ENCODE data around the gene ABCC5.
"Not testable (repeated sequence)": the region's sequence is repeated elsewhere in the genome, so short reads cannot be mapped to it uniquely, and the experiment has no call there.

The ABCC5 gene

GRCh38 chr3:183897606-183898005 is 120.1 kb downstream of the ABCC5 start:
- in situ Hi-C loops (cut with MboI; ENCODE audit: low sequenced_read_pairs) = loop anchor here (10.0 kb wide), 1 partner anchor 387 kb away; no protein-coding TSS in a partner anchor

GRCh38 chr3:183896610-183897009 is 121.1 kb downstream of the ABCC5 start:
- in situ Hi-C loops (cut with MboI; ENCODE audit: low sequenced_read_pairs) = loop anchor here (10.0 kb wide), 1 partner anchor 388 kb away; no protein-coding TSS in a partner anchor

DNA sequence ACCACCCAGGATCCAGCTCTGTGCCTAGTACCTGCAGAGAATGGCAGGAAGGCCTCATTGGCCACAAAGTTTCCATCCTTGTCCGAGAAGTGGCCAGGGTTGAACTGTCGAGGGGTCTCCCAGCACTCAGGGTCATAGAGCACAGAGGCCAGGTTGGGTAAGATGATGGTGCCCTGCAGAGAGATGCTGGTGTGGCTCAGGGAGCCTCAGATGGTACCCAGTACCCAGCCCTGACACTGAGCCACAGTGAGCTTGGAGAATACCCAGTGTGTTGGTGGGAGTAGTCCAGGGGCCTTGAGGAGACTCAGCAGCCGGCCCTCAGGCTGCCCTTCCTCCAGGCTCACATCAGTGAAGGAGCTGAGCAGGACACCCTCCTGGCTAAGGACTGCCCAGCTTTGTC is 121.5 kb downstream of the ABCC5 start:
- in situ Hi-C loops (cut with MboI; ENCODE audit: low sequenced_read_pairs) = loop anchor here (10.0 kb wide), 1 partner anchor 389 kb away; no protein-coding TSS in a partner anchor

- in situ Hi-C loops (cut with MboI; ENCODE audit: low sequenced_read_pairs) = loop anchor here (10.0 kb wide), 1 partner anchor 389 kb away; no protein-coding TSS in a partner anchor
Measured at GRCh38 chr3:183895774-183896173, 121.9 kb downstream of the ABCC5 start.

DNA sequence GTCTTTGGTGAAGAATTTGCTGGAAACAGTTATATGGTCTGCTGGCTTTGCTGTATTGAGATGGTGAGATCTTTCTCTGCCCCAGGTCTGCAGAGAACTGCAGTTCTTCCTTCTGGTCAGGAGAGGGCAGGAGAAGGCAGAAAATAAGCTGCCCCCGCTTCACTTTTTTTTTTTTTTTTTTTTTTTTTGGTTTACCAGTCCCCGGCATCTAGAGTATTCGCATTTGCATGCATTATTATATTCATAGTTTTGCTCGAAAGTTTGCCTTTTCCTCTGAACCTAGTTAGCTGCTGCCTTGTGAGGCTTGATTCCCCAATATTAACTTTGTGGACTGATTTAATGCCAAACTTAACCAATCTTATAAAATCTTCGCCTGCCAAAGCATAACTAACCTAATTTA is 122.4 kb downstream of the ABCC5 start:
- in situ Hi-C loops (cut with MboI; ENCODE audit: low sequenced_read_pairs) = loop anchor here (10.0 kb wide), 1 partner anchor 390 kb away; no protein-coding TSS in a partner anchor

- in situ Hi-C loops (cut with MboI; ENCODE audit: low sequenced_read_pairs) = loop anchor here (10.0 kb wide), 1 partner anchor 392 kb away; no protein-coding TSS in a partner anchor
Measured at GRCh38 chr3:183892610-183893214, 125.0 kb downstream of the ABCC5 start.

DNA sequence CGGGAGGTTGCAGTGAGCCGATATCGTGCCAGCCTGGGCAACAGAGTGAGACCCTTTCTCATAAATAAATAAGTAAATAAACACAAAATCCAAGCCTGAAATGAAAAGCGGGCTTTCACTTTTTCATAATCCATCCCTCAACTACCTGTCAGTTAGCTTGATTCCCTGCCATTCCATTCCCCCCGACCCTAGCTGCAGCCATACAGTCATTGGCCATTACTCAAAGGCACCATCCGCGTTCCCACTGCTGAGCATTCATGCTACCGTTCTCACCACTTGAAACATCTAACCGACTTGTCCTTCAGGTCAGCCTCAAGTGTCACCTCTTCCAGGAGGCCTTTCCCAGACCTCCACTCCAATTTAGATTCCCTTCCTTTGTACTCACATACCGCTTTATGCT is 131.9 kb downstream of the ABCC5 start:
- in situ Hi-C loops (cut with MboI; ENCODE audit: low sequenced_read_pairs) = no loop called here

- in situ Hi-C loops (cut with MboI; ENCODE audit: low sequenced_read_pairs) = no loop called here
Measured at GRCh38 chr3:183884427-183885296, 133.0 kb downstream of the ABCC5 start, which contains the start of gene PARL. PARL (minus strand) TSS chr3:183884880; CDS start chr3:183884846, 34 bp downstream.

GRCh38 chr3:183884097-183884426 is 133.6 kb downstream of the ABCC5 start:
- in situ Hi-C loops (cut with MboI; ENCODE audit: low sequenced_read_pairs) = no loop called here

DNA sequence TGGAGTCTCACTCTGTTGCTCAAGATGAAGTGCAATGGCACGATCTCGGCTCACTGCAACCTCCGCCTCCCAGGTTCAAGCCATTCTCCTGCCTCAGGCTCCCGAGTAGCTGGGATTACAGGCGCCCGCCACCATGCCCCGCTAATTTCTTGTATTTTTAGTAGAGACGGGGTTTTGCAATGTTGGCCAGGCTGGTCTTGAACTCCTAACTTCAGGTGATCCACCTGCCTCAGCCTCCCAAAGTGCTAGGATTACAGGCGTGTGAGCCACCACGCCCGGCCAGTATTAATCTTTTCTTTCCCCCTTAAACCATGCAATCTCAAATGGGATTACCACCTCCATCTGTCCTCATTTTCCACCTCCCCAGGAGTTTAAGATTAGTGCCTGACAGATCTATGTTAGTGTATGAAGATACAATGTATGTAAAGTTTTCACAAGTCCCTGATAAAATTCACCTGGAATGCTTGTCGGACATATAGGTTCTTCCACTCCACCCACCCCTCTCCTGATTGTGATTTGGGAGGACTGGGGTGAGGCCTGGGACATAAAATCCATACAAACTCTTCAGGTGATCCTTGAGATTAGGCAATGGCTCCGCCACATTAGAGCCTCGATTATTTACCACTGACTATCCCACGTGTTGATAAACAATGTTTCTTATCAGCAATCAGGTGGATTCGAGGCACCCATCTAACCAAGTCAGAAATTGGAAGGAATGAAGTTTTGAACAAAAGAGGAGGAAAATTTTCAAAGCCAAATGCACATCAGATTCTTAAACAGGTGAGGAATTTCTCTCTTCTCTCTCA is 134.2 kb downstream of the ABCC5 start:
- in situ Hi-C loops (cut with MboI; ENCODE audit: low sequenced_read_pairs) = no loop called here

GRCh38 chr3:183880121-183880520 is 137.6 kb downstream of the ABCC5 start:
- in situ Hi-C loops (cut with MboI; ENCODE audit: low sequenced_read_pairs) = no loop called here

DNA sequence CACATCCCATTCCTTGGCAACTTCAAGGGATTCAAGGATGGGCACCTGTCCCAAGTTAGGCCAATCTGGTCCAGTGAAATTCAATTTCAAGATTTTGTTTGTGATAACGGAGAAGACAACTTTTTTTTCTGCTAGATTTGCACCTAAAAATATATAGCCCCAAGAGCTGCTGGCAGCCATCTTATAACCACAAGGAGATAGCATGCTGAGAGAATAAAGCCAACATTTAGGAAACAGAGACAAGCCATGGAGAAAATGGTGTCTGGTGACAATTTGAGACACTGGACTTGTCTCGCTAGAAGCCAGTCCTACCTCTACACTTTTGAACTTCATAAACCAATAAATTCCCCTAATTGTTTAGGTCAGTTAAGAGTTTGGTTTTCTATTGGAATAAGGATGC is 138.4 kb downstream of the ABCC5 start:
- in situ Hi-C loops (cut with MboI; ENCODE audit: low sequenced_read_pairs) = no loop called here

GRCh38 chr3:183878071-183878470 is 139.6 kb downstream of the ABCC5 start:
- in situ Hi-C loops (cut with MboI; ENCODE audit: low sequenced_read_pairs) = no loop called here

GRCh38 chr3:183877227-183877626 is 140.5 kb downstream of the ABCC5 start:
- in situ Hi-C loops (cut with MboI; ENCODE audit: low sequenced_read_pairs) = not testable (repeated sequence)

DNA sequence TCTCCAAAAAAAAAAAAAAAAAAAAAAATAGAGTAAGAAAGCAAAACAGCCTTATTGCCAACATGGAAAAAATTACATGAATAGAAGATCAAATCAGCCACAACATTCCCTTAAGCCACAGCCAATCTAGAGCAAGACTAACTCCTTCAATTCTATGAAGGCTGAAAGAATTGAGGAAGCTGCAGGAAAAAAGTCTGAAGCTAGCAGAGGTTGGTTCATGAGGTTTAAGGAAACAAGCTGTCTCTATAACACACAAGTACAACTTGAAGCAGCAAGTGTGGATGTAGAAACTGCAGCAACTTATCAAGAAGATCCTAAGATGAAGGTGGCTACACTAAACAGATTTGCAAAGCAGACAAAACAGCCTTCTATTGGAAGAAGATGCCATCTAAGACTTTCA is 142.3 kb downstream of the ABCC5 start:
- in situ Hi-C loops (cut with MboI; ENCODE audit: low sequenced_read_pairs) = no loop called here

DNA sequence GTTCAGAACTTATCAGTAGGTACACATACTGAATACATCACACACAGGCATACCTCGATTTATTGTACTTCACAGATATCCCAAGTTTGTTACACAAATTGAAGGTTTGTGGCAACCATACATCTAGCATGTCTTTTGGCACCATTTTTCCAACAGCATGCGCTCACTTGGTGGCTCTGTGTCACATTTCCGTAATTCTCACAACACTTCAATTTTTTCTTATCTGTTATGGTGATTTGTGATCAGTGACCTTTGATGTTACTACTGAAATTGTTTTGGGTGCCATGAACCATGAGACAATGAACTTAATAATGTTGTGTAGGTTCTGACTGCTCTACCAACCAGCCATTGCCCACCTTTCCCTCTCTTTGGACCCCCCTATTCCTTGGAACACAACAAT is 143.8 kb downstream of the ABCC5 start:
- in situ Hi-C loops (cut with MboI; ENCODE audit: low sequenced_read_pairs) = no loop called here

GRCh38 chr3:183871541-183871940 is 146.1 kb downstream of the ABCC5 start:
- in situ Hi-C loops (cut with MboI; ENCODE audit: low sequenced_read_pairs) = no loop called here

DNA sequence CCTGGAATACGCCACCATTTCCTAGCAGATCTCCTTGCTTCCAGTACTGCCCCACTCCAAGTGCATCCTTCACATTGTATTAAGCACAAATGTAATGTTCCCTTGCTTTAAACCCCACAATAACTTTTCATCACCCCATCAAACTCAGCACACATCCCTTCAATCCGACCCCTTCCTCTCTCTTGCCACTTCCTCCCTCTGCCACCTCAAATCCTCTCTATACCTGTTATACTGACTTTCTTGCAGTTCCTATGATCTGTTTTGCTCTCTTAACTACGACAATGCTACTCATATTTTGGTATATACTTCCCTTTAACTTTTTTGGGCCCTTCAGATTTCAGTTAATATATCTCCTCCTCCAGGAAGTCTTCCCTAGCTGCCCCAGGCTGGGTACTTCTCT is 147.1 kb downstream of the ABCC5 start:
- in situ Hi-C loops (cut with MboI; ENCODE audit: low sequenced_read_pairs) = no loop called here
